K562 treated with DMSO at 1 percent for 48 hours (cell line): Measurements from ENCODE around the gene NEAT1. TPM values are rescaled to one million over a fixed set of nuclear protein-coding genes. Genes with fewer than 3 reads are reported as not detected.

Experiments used
- total RNA-seq: library from RNA; unstranded; fragments of 300-600 nt; gene quantifications from 2 replicates; pipeline ENCODE4 v1.2.3, GENCODE V29; 2022; ENCODE audit warnings: low replicate concordance; ENCODE audit errors: extremely low read depth

NEAT1 gene
- 149 TPM in 1 of 2 replicates, not detected in the other for total RNA-seq

GRCh38 chr11:65422633-65423515 is at the start of gene NEAT1:
Gene NEAT1 (plus strand): TSS chr11:65422798.

GRCh38 chr11:65382033-65382803 is 40.4 kb upstream of the NEAT1 start, which contains the start of gene SLC25A45:
Gene SLC25A45 (minus strand): TSS chr11:65382646. CDS start chr11:65381951, 695 bp downstream.

GRCh38 chr11:65386307-65387140 is 36.1 kb upstream of the NEAT1 start, which contains the start of gene FRMD8:
Gene FRMD8 (plus strand): TSS chr11:65386637. CDS start chr11:65387037, 400 bp downstream.

Other genes starting within 250 kb of the NEAT1 start
- not detected in 2 replicates for gene CAPN1, start 240.9 kb upstream of the NEAT1 start, total RNA-seq
- gene POLA2, start 160.8 kb upstream of the NEAT1 start, total RNA-seq = not detected in 2 replicates
- not detected in 2 replicates for gene CDC42EP2, start 107.9 kb upstream of the NEAT1 start, total RNA-seq
- gene DPF2, start 88.9 kb upstream of the NEAT1 start, total RNA-seq = 1,832 TPM in 1 of 2 replicates, not detected in the other
- gene TIGD3, start 68.0 kb upstream of the NEAT1 start, total RNA-seq = not detected in 2 replicates
- not detected in 2 replicates for gene SLC25A45, start 40.2 kb upstream of the NEAT1 start, total RNA-seq
- gene FRMD8, start 36.2 kb upstream of the NEAT1 start, total RNA-seq = not detected in 2 replicates
- gene MALAT1, start 76.2 kb downstream of the NEAT1 start, total RNA-seq = not detected in 2 replicates
- gene SCYL1, start 102.3 kb downstream of the NEAT1 start, total RNA-seq = not detected in 2 replicates
- not detected in 2 replicates for gene LTBP3, start 135.6 kb downstream of the NEAT1 start, total RNA-seq
- gene ZNRD2, start 147.7 kb downstream of the NEAT1 start, total RNA-seq = not detected in 2 replicates
- not detected in 2 replicates for gene FAM89B, start 149.7 kb downstream of the NEAT1 start, total RNA-seq
- not detected in 2 replicates for gene EHBP1L1, start 153.3 kb downstream of the NEAT1 start, total RNA-seq
- not detected in 2 replicates for gene KCNK7, start 173.0 kb downstream of the NEAT1 start, total RNA-seq
- gene MAP3K11, start 191.4 kb downstream of the NEAT1 start, total RNA-seq = 226 TPM in 1 of 2 replicates, not detected in the other
- not detected in 2 replicates for gene PCNX3, start 193.0 kb downstream of the NEAT1 start, total RNA-seq
- gene SIPA1, start 215.3 kb downstream of the NEAT1 start, total RNA-seq = 104 TPM in 1 of 2 replicates, not detected in the other
- gene RELA, start 240.1 kb downstream of the NEAT1 start, total RNA-seq = not detected in 2 replicates